SK-N-MC (cell line): ENCODE data around the gene NLN.

Experiments used
- EZH2 ChIP-seq: fragments of 200-600 bp; sonication (generic); IDR thresholded peaks from one replicate; pipeline ENCODE4 v1.6.1; 2017; ENCODE audit warnings: antibody characterized with exemption
- POLR2AphosphoS5 ChIP-seq: IDR thresholded peaks from 2 replicates; pipeline ENCODE4 v1.6.1; 2012; ENCODE audit warnings: mild to moderate bottlenecking, low read depth, low read length, borderline replicate concordance

- TF ChIP-seq EZH2 (no peak), POLR2AphosphoS5 (no peak)
Measured at GRCh38 chr5:65693121-65693520, 28.9 kb upstream of the NLN start.
